GM12875 (cell line): ENCODE data around the gene POLA1.

Experiments used
- H3K4me3 ChIP-seq: one replicate; pipeline ENCODE4 v1.5.1; 2011; ENCODE audit warnings: low read depth, low read length, control low read depth
- CTCF ChIP-seq: IDR thresholded peaks from 2 replicates; pipeline ENCODE4 v1.5.1; 2011; ENCODE audit warnings: low read depth, mild to moderate bottlenecking, control low read depth, inconsistent platforms, low read length, moderate library complexity, borderline replicate concordance; ENCODE audit not compliant: insufficient read depth

The POLA1 gene

GRCh38 chrX:24657671-24658386, 35.9 kb upstream of the POLA1 start:
- TF ChIP-seq CTCF = no peak
- H3K4me3 ChIP-seq = no peak overlapping the region

- no peak overlapping the region for H3K4me3 ChIP-seq
- TF ChIP-seq CTCF = no peak
Observed at GRCh38 chrX:24658421-24658820, 35.3 kb upstream of the POLA1 start.

GRCh38 chrX:24659106-24659505, 34.6 kb upstream of the POLA1 start:
- H3K4me3 ChIP-seq = no peak overlapping the region
- no peak for TF ChIP-seq CTCF

- no peak overlapping the region for H3K4me3 ChIP-seq
- TF ChIP-seq CTCF = no peak
Observed at GRCh38 chrX:24659646-24660045, 34.1 kb upstream of the POLA1 start.

- H3K4me3 ChIP-seq = no peak overlapping the region
- no peak for TF ChIP-seq CTCF
Observed at GRCh38 chrX:24661292-24661691, 32.4 kb upstream of the POLA1 start.

- no peak overlapping the region for H3K4me3 ChIP-seq
- TF ChIP-seq CTCF = no peak
Observed at GRCh38 chrX:24662352-24662751, 31.4 kb upstream of the POLA1 start.

GRCh38 chrX:24668111-24668510, 25.6 kb upstream of the POLA1 start:
- H3K4me3 ChIP-seq = no peak overlapping the region
- no peak for TF ChIP-seq CTCF
